GM21447 (cell line): ENCODE measurements around the gene IQCB1.
"Not testable (repeated sequence)": the region's sequence is repeated elsewhere in the genome, so short reads cannot be mapped to it uniquely, and the experiment has no call there.

Experiments used
- ATAC-seq: cut with Tn5 transposase; IDR thresholded peaks from one replicate; pipeline ENCODE4 v1.9.1; 2021; ENCODE audit not compliant: unreplicated experiment

Gene IQCB1

DNA sequence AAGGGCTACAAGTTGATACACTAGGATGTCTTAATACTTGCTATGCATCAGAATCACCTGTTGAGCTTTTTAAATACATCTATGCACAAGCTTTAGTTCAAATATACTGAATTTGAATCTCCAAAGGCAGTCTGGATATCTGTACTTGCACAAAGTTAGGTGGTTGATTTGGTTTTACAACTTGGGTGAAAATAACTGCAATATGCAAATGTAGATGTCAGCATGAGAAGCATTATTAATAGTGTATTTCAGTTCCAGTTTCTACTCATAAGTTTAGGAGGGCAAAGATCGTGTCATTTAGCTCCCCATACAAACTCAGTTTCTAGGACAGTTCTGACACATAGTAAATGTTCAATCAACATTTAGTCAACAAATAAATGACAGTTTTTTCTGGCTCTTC, 25.6 kb downstream of the IQCB1 start:
- ATAC-seq: peak; percentile 99

DNA sequence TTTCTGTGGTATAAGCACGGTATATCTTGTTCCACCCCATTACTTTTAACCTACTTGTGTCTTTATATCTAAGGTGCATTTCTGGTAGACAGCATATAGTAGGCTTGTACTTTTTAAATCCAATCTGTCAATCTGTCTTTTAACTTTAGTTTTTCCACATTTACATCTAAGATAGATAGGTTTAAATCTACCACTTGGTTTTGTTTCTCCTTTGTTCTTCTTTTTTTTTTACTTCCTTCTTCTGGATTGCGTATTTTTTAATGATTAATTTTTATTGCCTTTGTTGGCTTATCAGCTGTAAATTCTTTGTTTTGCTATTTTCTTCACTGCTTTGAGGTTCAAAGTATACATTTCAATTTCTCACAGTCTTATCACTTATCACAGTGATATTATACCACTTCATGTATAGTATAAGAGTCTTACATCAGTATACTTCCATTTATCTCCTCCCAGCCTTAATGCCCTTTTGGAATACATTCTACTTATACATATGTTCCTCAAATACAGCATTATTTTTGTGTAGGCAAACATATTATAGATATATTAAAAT, 31.0 kb downstream of the IQCB1 start:
- ATAC-seq: no peak

DNA sequence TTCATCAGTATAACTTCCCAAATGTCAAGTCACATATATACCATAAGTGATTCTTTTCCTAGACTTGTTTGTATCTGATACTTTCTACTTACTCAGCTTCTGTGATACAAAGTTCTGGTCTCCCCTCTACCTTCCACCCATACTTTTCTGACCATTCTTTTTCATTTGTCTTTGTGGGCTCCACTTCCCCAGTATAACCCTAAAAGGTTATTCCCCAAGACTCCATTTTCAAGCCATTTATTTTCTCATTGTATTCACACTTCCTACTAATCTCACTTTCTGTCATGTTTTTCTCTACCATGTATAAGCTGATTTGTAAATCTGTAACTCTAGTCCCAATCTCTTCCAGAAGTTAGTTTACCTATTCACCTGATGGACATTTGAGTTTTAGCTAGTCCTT, 34.0 kb downstream of the IQCB1 start:
- ATAC-seq: no peak

DNA sequence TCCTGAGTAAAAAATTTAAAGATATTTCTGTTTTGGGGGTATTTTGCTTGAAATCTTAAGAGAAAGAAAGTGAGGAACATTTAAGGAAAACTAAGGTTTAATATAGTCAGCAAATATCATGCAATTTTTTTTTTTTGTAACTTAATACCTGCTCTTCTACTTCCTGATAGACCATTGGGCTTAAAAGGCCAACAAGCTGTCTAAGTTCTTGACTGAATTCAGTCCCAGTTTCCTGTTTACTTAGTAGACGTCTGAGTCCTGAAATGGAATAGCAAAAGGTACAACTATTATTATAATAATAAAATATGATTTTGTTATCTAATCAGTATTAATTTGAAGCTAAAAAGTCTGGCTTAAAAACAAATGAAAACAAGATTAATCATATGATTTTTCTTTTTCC, 37.9 kb downstream of the IQCB1 start:
- ATAC-seq: no peak

DNA sequence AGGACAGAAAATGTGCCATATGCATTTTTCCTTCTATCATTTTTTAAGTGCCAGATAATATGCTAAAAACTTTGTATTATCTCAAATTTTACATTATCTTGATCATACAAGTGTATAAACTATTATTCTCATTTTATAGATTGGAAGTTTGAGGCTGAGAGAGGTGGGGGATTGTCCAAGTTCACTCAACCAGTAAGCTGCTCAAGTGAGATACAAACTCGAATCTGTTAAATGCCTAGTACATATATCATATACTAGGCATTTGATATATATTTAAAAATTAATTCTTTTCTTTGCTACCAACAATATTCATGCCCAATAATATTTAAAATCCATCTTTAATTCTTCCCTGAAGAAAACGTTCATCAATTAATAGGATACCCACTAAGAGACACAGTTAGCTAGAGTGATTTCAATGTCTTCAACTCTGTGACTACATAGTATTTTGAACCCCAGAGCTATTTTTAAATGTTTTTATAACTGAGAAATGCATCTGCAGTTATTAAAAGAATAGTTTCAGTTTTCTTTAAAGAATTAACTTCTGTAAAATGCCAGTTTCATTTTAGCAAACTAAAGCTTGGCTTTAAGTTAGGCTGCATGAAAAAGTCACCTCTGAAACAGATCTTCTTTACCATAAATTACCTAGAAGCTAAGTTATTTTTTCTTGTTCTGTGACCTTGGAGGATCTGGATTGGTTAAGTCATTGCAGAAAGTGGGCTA, 40.4 kb downstream of the IQCB1 start:
- ATAC-seq: no peak

- ATAC-seq: no peak
Measured at GRCh38 chr3:121793078-121793477, 41.8 kb downstream of the IQCB1 start.

DNA sequence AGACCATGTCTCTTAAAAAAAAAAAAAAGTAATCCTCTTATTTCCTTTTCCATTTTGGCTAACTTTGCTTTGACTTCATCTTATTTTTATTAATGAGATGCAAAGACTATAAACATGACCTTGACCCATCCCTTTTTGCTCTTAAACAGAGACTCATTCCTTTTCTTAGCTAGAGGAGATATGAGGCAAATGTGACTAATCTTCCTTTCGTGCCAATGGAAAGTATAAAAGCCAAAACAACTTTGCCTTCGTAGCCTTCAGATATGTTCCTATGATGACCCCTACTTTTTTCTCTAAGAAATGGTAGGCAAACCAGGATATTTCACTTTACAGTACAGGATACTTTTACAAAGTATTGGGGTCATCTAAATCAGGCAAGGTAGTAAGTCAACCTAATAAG, 48.4 kb downstream of the IQCB1 start:
- ATAC-seq: no peak

DNA sequence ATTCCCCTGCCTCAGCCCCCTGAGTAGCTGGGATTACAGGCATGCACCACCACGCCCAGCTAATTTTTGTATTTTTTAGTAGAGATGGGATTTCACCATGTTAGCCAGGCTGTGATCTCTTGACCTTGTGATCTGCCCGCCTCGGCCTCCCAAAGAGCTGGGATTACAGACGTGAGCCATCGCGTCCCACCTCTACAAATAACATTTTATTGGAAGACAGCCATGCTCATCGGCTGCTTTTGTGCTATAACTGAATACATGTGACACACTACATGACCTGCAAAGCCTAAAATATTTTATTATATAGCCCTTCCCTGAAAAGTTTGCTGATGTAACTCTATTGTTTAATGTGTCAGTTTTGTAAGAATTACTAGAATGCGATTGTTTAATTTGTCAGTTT, 52.1 kb downstream of the IQCB1 start:
- not testable (repeated sequence) for ATAC-seq

GRCh38 chr3:121781611-121782010, 53.2 kb downstream of the IQCB1 start:
- ATAC-seq: no peak

DNA sequence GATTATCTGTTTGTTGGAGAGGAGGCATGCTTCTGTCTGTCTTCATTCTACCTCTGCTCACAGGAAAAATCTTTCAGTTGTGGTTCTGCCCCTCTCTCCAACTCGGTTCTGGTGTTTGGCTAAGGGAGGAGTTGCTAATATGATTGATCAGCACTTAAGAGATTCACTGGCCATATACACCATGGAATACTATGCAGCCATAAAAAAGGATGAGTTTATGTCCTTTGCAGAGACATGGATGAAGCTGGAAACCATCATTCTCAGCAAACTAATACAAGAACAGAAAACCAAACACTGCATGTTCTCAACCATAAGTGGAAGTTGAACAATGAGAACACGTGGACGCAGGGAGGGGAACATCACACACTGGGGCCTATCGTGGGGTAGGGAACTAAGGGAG, 59.8 kb downstream of the IQCB1 start:
- not testable (repeated sequence) for ATAC-seq

DNA sequence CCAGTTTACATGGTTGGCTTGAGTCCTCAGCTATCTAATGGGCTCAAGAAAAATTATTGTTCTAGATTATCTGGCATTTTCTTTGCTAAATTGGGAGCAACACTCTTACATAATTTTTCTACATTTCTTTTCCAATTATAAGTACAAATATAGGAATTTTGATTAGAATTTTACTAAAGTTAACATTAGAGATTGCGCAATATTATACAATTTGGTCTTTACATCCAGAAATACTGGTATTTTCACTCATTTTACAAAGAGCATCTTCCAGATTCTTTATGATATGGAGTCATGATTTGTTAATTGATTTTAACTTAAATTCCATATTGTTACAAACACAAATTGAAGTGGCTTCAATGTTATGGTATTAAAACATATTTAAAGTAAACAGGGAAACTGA, 65.6 kb downstream of the IQCB1 start:
- no peak for ATAC-seq

DNA sequence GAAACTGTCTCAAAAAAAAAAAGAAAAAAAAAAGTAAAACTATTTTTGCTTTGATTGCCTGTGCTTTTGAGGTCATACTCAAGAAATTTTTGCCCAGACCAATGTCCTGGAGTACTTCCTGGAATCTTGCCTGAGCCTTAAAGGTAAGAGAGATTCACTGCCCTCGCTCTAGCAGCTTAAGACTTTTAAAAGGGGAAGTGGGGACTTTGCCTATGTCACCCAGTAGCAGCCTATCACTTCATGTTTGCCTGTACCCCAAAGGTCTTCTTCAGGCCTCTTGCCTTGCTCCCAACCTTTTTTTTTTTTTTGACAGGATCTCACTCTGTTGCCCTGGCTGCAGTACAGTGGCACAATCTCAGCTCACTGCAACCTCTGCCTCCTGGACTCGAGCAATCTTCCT, 66.4 kb downstream of the IQCB1 start:
- ATAC-seq: no peak

DNA sequence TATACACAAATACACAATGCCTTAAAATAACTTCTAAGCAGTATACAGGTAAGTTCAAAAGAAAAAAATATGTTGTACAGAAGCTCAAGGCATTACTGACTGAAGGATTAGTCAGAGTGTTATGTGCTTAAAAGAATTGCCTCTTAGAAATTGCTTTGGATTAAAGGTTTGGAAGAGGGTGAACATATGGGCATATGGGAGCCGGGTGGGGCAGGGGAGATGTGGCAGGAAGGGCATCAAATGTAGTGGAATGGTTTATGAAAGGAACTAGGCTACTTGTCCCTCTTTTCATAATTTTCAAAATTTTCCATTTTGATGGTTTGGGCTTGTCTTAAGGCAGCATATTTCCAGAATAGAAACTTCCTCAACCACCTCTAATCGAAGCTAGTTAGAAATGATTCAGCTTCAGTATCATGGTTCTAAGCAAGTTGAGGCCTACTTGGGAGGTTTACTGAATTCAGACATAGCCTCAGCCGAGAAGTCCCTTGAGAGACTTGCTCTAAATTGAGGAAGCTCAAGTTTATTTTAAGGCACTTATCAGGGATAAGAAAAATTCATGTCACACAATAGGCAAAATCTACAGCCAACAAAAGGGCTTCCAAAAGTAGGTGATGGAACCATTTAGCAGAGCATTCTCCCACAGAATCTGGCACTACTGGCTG, 75.2 kb downstream of the IQCB1 start:
- ATAC-seq: no peak

DNA sequence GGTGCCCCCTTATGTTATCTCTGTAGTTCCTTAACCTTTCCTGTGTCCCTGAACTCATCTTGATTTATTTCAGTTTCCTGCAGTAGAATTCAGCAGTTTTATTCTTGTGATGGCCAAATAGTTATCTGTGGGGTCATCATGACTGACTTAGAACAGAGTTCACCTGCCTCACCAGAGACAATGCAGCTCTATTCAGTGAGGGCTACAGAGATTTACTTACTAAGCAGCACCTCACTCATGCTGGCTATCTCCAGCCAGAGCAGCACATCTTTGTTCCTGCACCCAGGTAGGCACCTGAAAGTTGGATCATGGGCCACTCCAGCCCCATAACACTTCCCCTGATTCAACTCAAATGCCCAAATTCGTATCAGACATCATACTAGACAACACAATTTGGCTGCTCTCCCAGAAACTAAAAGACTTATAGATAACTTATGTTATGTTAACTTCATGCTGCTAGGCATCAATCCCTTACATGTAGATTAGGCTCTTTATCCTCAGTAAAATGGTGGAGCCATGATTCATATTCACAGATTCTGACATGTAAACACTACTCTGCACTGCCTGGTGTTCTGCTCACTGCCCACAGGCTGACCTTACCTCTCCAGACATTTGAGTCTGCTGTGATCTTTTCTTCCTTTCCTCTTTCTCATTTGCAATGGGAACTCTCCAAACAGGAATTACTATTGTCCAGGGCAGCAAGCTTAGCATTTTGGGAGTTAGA, 76.0 kb downstream of the IQCB1 start:
- no peak for ATAC-seq

GRCh38 chr3:121757812-121758545, 76.9 kb downstream of the IQCB1 start:
- ATAC-seq: no peak

DNA sequence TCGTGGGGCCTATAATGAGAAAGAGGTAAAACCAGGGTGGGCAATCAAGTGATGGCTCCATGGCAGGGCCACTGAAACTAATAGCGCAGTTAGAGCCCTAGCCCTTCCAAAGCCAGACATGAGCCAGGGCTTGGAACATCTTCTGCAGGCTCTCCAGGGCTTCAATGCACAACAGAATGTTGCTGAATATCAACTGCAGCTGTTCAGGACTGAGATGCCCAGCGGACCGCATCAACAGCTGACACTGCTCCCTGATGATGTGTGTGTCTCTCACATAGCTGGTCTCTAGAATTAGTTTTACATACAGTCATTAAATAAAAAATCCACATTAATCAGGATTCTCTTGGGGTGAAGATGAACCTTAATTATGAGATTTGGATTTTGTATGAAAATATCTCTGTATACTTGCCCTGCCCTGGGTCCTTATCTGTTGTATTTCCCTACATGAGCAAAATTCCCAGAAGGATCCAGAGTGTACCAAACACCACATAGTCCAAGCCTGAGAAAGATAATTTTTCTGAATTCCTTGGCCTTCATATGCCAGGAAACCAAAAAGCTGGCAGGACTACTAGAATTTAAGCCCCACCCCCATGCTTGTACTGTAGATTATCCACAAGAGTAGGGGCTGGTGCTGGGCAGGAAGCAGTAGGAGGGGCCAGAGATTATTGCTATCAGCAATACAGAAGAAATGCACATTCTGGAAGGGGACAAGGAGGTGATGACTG, 77.6 kb downstream of the IQCB1 start:
- ATAC-seq: no peak

- no peak for ATAC-seq
Measured at GRCh38 chr3:121752772-121753171, 82.1 kb downstream of the IQCB1 start.

DNA sequence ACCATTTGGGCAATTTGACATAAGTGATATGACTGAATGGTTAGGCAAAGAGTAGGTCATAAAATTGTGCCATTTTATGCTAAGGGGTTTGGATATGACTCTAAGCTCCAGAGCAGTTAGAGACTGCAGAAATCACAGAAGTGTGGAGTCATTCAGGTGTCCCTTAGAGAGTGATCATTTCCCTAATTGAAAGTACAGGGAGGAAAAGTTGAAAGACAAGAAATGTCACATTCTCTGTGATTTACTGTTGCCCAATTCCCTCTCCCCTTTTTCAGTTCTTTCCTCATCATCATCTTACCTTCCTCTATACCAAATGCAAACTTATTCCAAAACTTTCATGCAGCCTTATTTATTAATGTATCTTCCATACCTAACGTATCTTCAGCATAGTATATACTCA, 82.6 kb downstream of the IQCB1 start:
- no peak for ATAC-seq

DNA sequence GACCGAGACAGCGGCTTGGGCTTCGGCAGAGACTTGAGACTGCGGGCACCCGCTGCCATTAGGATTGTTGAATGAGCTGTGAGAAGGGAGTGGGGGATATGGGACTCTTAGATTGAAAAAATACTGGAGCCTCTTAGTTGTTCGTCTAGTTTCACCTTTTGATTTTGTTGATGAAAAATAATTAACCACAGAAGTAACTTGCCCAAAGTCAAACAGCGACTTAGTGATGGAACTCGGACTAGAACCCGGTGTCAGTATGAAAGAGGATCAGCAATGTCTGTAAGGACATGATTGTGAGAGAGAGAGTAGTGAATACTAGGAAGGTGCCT, 84.8 kb downstream of the IQCB1 start:
- ATAC-seq: no peak

GRCh38 chr3:121749276-121750086, 85.4 kb downstream of the IQCB1 start, which contains the start of gene GOLGB1:
GOLGB1 (minus strand) TSS chr3:121749741; CDS start chr3:121730971, 18,770 bp downstream.
- ATAC-seq: peak; percentile 96
